Stimulated activated naive CD8-positive, alpha-beta T cell treated with anti-CD3 and anti-CD28 coated beads, Interleukin-15, Interleukin-2, amounts not matched to agents 100 U/mL and 50 U/mL, for 24 hours (primary cell): ENCODE data around the gene RAP1A.
"Not testable (repeated sequence)": the region's sequence is repeated elsewhere in the genome, so short reads cannot be mapped to it uniquely, and the experiment has no call there.

Source experiments
- ATAC-seq: fragments of 150-1000 bp; cut with Tn5 transposase; one replicate; pipeline ENCODE4 v1.10.0; 2021
- DNase-seq: peaks from one replicate; pipeline ENCODE4 v3.0.0; 2021

RAP1A gene

GRCh38 chr1:111665497-111665896 is 45.9 kb downstream of the RAP1A start:
- ATAC-seq (no peak), DNase-seq (no peak)

- ATAC-seq, result no peak
- no peak for DNase-seq
These were observed 47.2 kb downstream of the RAP1A start for GRCh38 chr1:111666828-111667227.

GRCh38 chr1:111669268-111669667 is 49.7 kb downstream of the RAP1A start:
- no peak for ATAC-seq
- no peak for DNase-seq

- ATAC-seq (no peak), DNase-seq (no peak)
These were observed 52.3 kb downstream of the RAP1A start for GRCh38 chr1:111671852-111672251.

- ATAC-seq (no peak), DNase-seq (no peak)
These were observed 52.7 kb downstream of the RAP1A start for GRCh38 chr1:111672331-111672730.

GRCh38 chr1:111677604-111678003 is 58.0 kb downstream of the RAP1A start:
- ATAC-seq, result no peak

GRCh38 chr1:111679541-111679940 is 60.0 kb downstream of the RAP1A start:
- DNase-seq (no peak), ATAC-seq (no peak)

More at GRCh38 chr1:111677604-111678003, 58.0 kb downstream of the RAP1A start:
- DNase-seq, result no peak

- ATAC-seq, result not testable (repeated sequence)
These were observed 60.7 kb downstream of the RAP1A start for GRCh38 chr1:111680212-111680800.

GRCh38 chr1:111685293-111686153 is 65.9 kb downstream of the RAP1A start:
- ATAC-seq, DNase-seq: not testable (repeated sequence)

More at GRCh38 chr1:111680212-111680800, 60.7 kb downstream of the RAP1A start:
- not testable (repeated sequence) for DNase-seq

- DNase-seq (no peak), ATAC-seq (no peak)
These were observed 70.7 kb downstream of the RAP1A start for GRCh38 chr1:111690306-111690617.

- ATAC-seq (no peak), DNase-seq (no peak)
These were observed 72.3 kb downstream of the RAP1A start for GRCh38 chr1:111691886-111692285.

- ATAC-seq (no peak), DNase-seq (no peak)
These were observed 76.2 kb downstream of the RAP1A start for GRCh38 chr1:111695801-111696200.

- no peak for ATAC-seq
- no peak for DNase-seq
These were observed 76.7 kb downstream of the RAP1A start for GRCh38 chr1:111696330-111696729.

- ATAC-seq (no peak), DNase-seq (no peak)
These were observed 79.7 kb downstream of the RAP1A start for GRCh38 chr1:111699268-111699667.

- DNase-seq (no peak), ATAC-seq (no peak)
These were observed 83.0 kb downstream of the RAP1A start for GRCh38 chr1:111702504-111703050.

GRCh38 chr1:111704240-111704639 is 84.7 kb downstream of the RAP1A start:
- no peak for ATAC-seq

GRCh38 chr1:111704776-111705175 is 85.2 kb downstream of the RAP1A start:
- ATAC-seq, result peak; percentile 57
- no peak for DNase-seq

More at GRCh38 chr1:111704240-111704639, 84.7 kb downstream of the RAP1A start:
- DNase-seq, result no peak

GRCh38 chr1:111705841-111706240 is 86.3 kb downstream of the RAP1A start:
- DNase-seq (no peak), ATAC-seq (no peak)

GRCh38 chr1:111706921-111707320 is 87.3 kb downstream of the RAP1A start:
- DNase-seq (no peak), ATAC-seq (no peak)

- ATAC-seq (no peak), DNase-seq (no peak)
These were observed 88.3 kb downstream of the RAP1A start for GRCh38 chr1:111707906-111708305.

- ATAC-seq, result peak; percentile 67
- no peak for DNase-seq
These were observed 90.4 kb downstream of the RAP1A start for GRCh38 chr1:111709986-111710385.

GRCh38 chr1:111716333-111716732 is 96.7 kb downstream of the RAP1A start:
- no peak for ATAC-seq

GRCh38 chr1:111717450-111717849 is 97.9 kb downstream of the RAP1A start:
- DNase-seq, result no peak
- ATAC-seq, result no peak

More at GRCh38 chr1:111716333-111716732, 96.7 kb downstream of the RAP1A start:
- no peak for DNase-seq
